PC-3 (cell line): ENCODE measurements around the gene VWA1. TPM values are rescaled to one million over a fixed set of nuclear protein-coding genes. Genes with fewer than 3 reads are reported as not detected.
"Not testable (repeated sequence)": the region's sequence is repeated elsewhere in the genome, so short reads cannot be mapped to it uniquely, and the experiment has no call there.

Experiments
- ATAC-seq: fragments of 200-7000 bp; cut with Tn5 transposase; 2 replicates; pipeline ENCODE4 v1.9.1; 2020; ENCODE audit warnings: mild to moderate bottlenecking, moderate library complexity
- BruUV-seq: library from RNA; stranded (reverse); fragments of 400-500 nt; replicated peaks from 2 replicates; lab custom pipeline; 2021; lab: Mats Ljungman, UMichigan
- CTCF ChIA-PET: fragments of 300-600 bp; sonication (Branson Sonifier 250); formaldehyde crosslinking; loops from one replicate; lab custom pipeline; 2022; ENCODE audit warnings: antibody characterized with exemption; lab: Charles Lee
- POLR2A ChIA-PET: fragments of 300-600 bp; sonication (Branson Sonifier 250); formaldehyde crosslinking; loops from one replicate; lab custom pipeline; 2022; ENCODE audit warnings: antibody characterized with exemption; ENCODE audit not compliant: unreplicated experiment; lab: Charles Lee
- DNase-seq: peaks from one replicate; pipeline ENCODE4 v3.0.0-alpha.2; 2015
- H2AFZ ChIP-seq: fragments of 300-600 bp; sonication (generic); 2 replicates; pipeline ENCODE4 v1.6.0; 2016; ENCODE audit warnings: antibody characterized with exemption, low read length
- H3F3A ChIP-seq: fragments of 300-600 bp; sonication (generic); one replicate; pipeline ENCODE4 v1.6.0; 2017; ENCODE audit warnings: antibody characterized with exemption, low read length, control low read depth, mild to moderate bottlenecking; ENCODE audit not compliant: unreplicated experiment
- H3K27ac ChIP-seq: fragments of 300-600 bp; sonication (generic); 2 replicates; pipeline ENCODE4 v1.5.1; 2016; ENCODE audit warnings: mild to moderate bottlenecking, low read length
- H3K27me3 ChIP-seq: fragments of 300-600 bp; sonication (generic); 2 replicates; pipeline ENCODE4 v1.6.1; 2016; ENCODE audit warnings: low read length, mixed read lengths
- H3K36me3 ChIP-seq: fragments of 300-600 bp; sonication (generic); 2 replicates; pipeline ENCODE4 v1.6.1; 2016; ENCODE audit warnings: low read depth, mixed run types, low read length, mixed read lengths
- H3K4me1 ChIP-seq: fragments of 300-600 bp; sonication (generic); 2 replicates; pipeline ENCODE4 v1.5.1; 2016; ENCODE audit warnings: low read length; ENCODE audit not compliant: insufficient read depth
- H3K4me2 ChIP-seq: fragments of 300-600 bp; sonication (generic); 2 replicates; pipeline ENCODE4 v1.6.0; 2016; ENCODE audit warnings: low read length
- H3K4me3 ChIP-seq: fragments of 300-600 bp; sonication (generic); 2 replicates; pipeline ENCODE4 v1.5.1; 2016; ENCODE audit warnings: mild to moderate bottlenecking, low read length, mixed read lengths
- H3K79me2 ChIP-seq: fragments of 300-600 bp; sonication (generic); 2 replicates; pipeline ENCODE4 v1.6.1; 2017; ENCODE audit warnings: low read length, mixed read lengths
- H3K9ac ChIP-seq: fragments of 300-600 bp; sonication (generic); 2 replicates; pipeline ENCODE4 v1.6.0; 2016; ENCODE audit warnings: mild to moderate bottlenecking, low read length
- H3K9me2 ChIP-seq: fragments of 300-600 bp; sonication (generic); replicated peaks from 2 replicates; pipeline ENCODE4 v1.6.1; 2016; ENCODE audit warnings: mixed run types, low read length, mixed read lengths
- H3K9me3 ChIP-seq: fragments of 300-600 bp; sonication (generic); 2 replicates; pipeline ENCODE4 v1.6.1; 2016; ENCODE audit warnings: low read length, mixed read lengths
- H4K20me1 ChIP-seq: fragments of 300-600 bp; sonication (generic); 2 replicates; pipeline ENCODE4 v1.6.1; 2016; ENCODE audit warnings: low read length, mixed read lengths
- CTCF ChIP-seq: fragments of 300-600 bp; sonication (generic); conservative IDR thresholded peaks from 2 replicates; pipeline ENCODE4 v1.5.1; 2017; ENCODE audit warnings: antibody characterized with exemption, low read depth, mild to moderate bottlenecking, low read length
- EZH2phosphoT487 ChIP-seq: fragments of 300-600 bp; sonication (generic); IDR thresholded peaks from 2 replicates; pipeline ENCODE4 v1.6.1; 2018; ENCODE audit warnings: mild to moderate bottlenecking, antibody characterized with exemption, low read length, borderline replicate concordance
- intact Hi-C: fragments of 100-400 bp; cut with micrococcal nuclease; formaldehyde crosslinking; loops from 2 replicates; pipeline ENCODE4 v1.9.0; 2023
- total RNA-seq: library from RNA; depleted of rRNA; stranded (reverse); fragments of >200 nt; gene quantifications from 2 replicates; pipeline ENCODE4 v1.2.3, GENCODE V29; 2014

Gene VWA1
- total RNA-seq, 1 experiment from 2014 or later, result 59.1 TPM

DNA sequence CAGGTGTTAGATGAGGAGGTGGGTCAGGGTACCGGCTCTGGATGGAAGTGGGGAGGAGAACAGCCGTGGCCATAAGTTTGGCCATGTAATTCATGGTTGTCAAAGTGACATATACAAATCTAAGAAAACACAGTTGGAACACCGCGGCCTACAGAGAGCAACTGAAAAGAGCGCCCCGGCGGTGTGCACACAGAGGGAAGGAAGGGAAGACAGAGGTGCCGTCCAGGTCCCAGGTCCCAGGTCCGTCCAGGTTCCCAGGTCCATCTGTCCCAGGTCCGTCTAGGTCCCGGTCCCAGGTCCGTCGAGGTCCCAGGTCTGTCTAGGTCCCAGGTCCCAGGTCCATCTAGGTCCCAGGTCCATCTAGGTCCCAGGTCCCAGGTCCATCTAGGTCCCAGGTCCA lies 23.9 kb upstream of the VWA1 start:
- Histone ChIP-seq H3K9me3 (no peaks in the 10 kb centered on the region), H3K27me3 (no peaks in the 10 kb centered on the region), H3K36me3 (peaks cover 3% of the 10 kb centered on the region), H3K4me3 (no peak overlapping the region), H4K20me1 (0 out of 2 replicates have a peak, but pooled peaks cover 4% of the 10 kb centered on the region), H3K4me2 (no peak overlapping the region), H3F3A (no peaks in the 10 kb centered on the region), H3K9me2 (no peaks in the 10 kb centered on the region), H3K4me1 (peaks cover 7% of the 10 kb centered on the region), H3K9ac (no peak overlapping the region), H2AFZ (no peak overlapping the region), H3K79me2 (peaks cover 30% of the 10 kb centered on the region), H3K27ac (no peak overlapping the region)
- no peak for TF ChIP-seq EZH2phosphoT487
- no peak for TF ChIP-seq CTCF
- ChIA-PET POLR2A (no interaction called here), CTCF (no interaction called here)
- ATAC-seq, result no peak
- intact Hi-C loops, result no loop called here
- no TSS peak for BruUV-seq
- no peak for DNase-seq

GRCh38 chr1:1412311-1412902 lies 23.1 kb upstream of the VWA1 start:
- BruUV-seq, CTCF ChIA-PET, ATAC-seq, H3K27me3 ChIP-seq, H3K4me2 ChIP-seq, H3K9me2 ChIP-seq, H3F3A ChIP-seq, H2AFZ ChIP-seq, H3K4me3 ChIP-seq, H4K20me1 ChIP-seq, H3K27ac ChIP-seq, DNase-seq, H3K36me3 ChIP-seq, H3K9ac ChIP-seq, H3K4me1 ChIP-seq, intact Hi-C loops, H3K9me3 ChIP-seq: not testable (repeated sequence)
- POLR2A ChIA-PET, result interaction anchor here (0.6 kb wide), 1 partner anchor 523 kb away, joined by 9 read pairs; no protein-coding TSS in a partner anchor
- peaks cover 22% of the 10 kb centered on the region for H3K79me2 ChIP-seq

GRCh38 chr1:1415751-1416150 lies 19.7 kb upstream of the VWA1 start:
- POLR2A ChIA-PET, result no interaction called here
- Histone ChIP-seq H4K20me1 (no peaks in the 10 kb centered on the region), H3K9me3 (no peaks in the 10 kb centered on the region), H3K36me3 (no peaks in the 10 kb centered on the region), H3K9me2 (no peaks in the 10 kb centered on the region), H3K4me2 (no peak overlapping the region), H3F3A (no peaks in the 10 kb centered on the region), H3K4me1 (no peaks in the 10 kb centered on the region), H3K27me3 (no peaks in the 10 kb centered on the region), H3K4me3 (no peak overlapping the region), H3K9ac (no peak overlapping the region), H3K79me2 (no peaks in the 10 kb centered on the region), H3K27ac (no peak overlapping the region), H2AFZ (no peak overlapping the region)
- no TSS peak for BruUV-seq
- intact Hi-C loops, result no loop called here
- no peak for TF ChIP-seq EZH2phosphoT487
- ATAC-seq (no peak), DNase-seq (no peak)
- CTCF ChIA-PET, result interaction anchor here (0.8 kb wide), 1 partner anchor 24 kb away, joined by 4 read pairs; no protein-coding TSS in a partner anchor

- H3K27me3 ChIP-seq, ATAC-seq, H3K27ac ChIP-seq, H3K36me3 ChIP-seq, DNase-seq, H4K20me1 ChIP-seq, H2AFZ ChIP-seq, CTCF ChIA-PET, intact Hi-C loops, H3K4me1 ChIP-seq, BruUV-seq, H3K4me2 ChIP-seq, H3K9ac ChIP-seq, H3K4me3 ChIP-seq, H3K9me3 ChIP-seq, H3K9me2 ChIP-seq, H3F3A ChIP-seq, H3K79me2 ChIP-seq, POLR2A ChIA-PET: not testable (repeated sequence)
Observed at GRCh38 chr1:1417396-1417795, 18.1 kb upstream of the VWA1 start.

GRCh38 chr1:1417825-1418463 lies 17.5 kb upstream of the VWA1 start:
- H3K4me2 ChIP-seq, H4K20me1 ChIP-seq, BruUV-seq, H3F3A ChIP-seq, H3K4me3 ChIP-seq, H3K9me2 ChIP-seq, H3K79me2 ChIP-seq, H3K9me3 ChIP-seq, POLR2A ChIA-PET, H3K9ac ChIP-seq, H3K27me3 ChIP-seq, H2AFZ ChIP-seq, H3K36me3 ChIP-seq, intact Hi-C loops, ATAC-seq, H3K27ac ChIP-seq, CTCF ChIA-PET, DNase-seq: not testable (repeated sequence)
- H3K4me1 ChIP-seq, result peaks cover 10% of the 10 kb centered on the region
